Neutrophil (primary cell): Measurements from ENCODE around the gene WDR62.

Source experiments
- H3K27ac ChIP-seq: fragments of 200-600 bp; sonication (generic); 2 replicates; pipeline ENCODE4 v1.5.1; 2016; ENCODE audit warnings: mild to moderate bottlenecking, moderate library complexity
- H3K27me3 ChIP-seq: fragments of 200-600 bp; sonication (generic); 2 replicates; pipeline ENCODE4 v1.6.0; 2016; ENCODE audit warnings: mild to moderate bottlenecking
- H3K36me3 ChIP-seq: fragments of 200-600 bp; sonication (generic); 2 replicates; pipeline ENCODE4 v1.5.1; 2017
- H3K4me1 ChIP-seq, 2 experiments: fragments of 200-600 bp in 1 of 2; sonication (generic) in 1 of 2; 1 replicate in 1 of 2; 2 replicates in 1 of 2; pipeline versions ENCODE4 v1.5.1 to v1.6.1; 2013 to 2016; ENCODE audit warnings: low read depth in 1 of 2, low read length in 1 of 2, mild to moderate bottlenecking in 1 of 2, moderate library complexity in 1 of 2; ENCODE audit not compliant: control insufficient read depth in 1 of 2, insufficient read depth in 1 of 2
- H3K4me3 ChIP-seq, 2 experiments: fragments of 200-600 bp in 1 of 2; sonication (generic) in 1 of 2; 1 replicate in 1 of 2; 2 replicates in 1 of 2; pipeline ENCODE4 v1.5.1; 2013 to 2016; ENCODE audit warnings: low read depth in 1 of 2, low read length in 1 of 2, mild to moderate bottlenecking in 1 of 2, moderate library complexity in 1 of 2
- H3K9me3 ChIP-seq: fragments of 200-600 bp; sonication (generic); 2 replicates; pipeline ENCODE4 v1.5.1; 2016
- TF ChIP-seq, protein P1 (sequence below): fragments of 200-600 bp; sonication (generic); IDR thresholded peaks from 2 replicates; pipeline ENCODE4 v1.5.1; 2016; ENCODE audit warnings: antibody characterized with exemption

The WDR62 gene

DNA sequence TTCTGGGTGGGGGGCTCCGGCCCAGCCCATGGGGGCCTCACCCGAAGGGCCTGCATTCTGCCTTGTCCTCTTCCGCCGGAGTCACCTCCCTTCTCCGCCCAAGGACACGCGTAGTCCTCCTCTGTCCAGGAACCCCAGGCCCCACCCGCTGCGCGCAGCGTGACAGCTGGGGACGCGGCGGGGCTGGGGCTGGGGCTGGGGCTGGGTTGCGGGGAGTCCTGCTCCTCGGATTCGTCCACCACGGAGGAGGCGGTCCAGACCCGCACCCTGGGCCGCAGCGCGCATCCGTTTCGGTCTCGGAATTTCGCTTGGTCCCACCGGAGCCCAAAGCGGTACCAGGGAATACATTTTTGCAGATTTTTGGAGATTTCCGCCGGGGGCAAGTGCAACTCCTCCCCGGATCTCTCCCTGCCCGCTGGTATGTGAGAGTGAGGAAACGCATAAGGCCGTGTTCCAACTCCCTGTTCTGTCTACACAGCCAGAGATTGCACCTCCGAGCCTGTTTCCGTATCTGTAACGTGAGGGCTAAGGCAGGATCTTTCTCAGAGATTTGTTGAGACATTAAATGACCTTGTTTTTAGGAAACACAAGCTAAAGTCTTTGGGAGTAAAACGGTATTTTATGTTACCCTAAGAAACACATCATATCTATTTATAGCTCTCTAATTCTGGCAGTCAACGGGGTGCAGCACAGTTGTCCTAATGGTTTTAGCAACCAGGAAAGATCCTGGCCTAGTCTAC lies 97.8 kb downstream of the WDR62 start, which contains the start of gene COX7A1:
Gene COX7A1 (minus strand): TSS at position 96 of the 740 bp plus-strand sequence. CDS start 40 bp downstream, at position 56.
- H3K4me1 ChIP-seq = peaks cover 0 to 10% of the 10 kb centered on the region in 2 experiments
- no peaks in the 10 kb centered on the region for H3K9me3 ChIP-seq
- H3K27ac ChIP-seq = peak within 1 kb of the TSS; percentile 27
- H3K27me3 ChIP-seq = no peaks in the 10 kb centered on the region
- H3K4me3 ChIP-seq = no peak within 1 kb of the TSS
- H3K36me3 ChIP-seq = peaks cover 43% of the 10 kb centered on the region
- TF ChIP-seq, protein P1, sequence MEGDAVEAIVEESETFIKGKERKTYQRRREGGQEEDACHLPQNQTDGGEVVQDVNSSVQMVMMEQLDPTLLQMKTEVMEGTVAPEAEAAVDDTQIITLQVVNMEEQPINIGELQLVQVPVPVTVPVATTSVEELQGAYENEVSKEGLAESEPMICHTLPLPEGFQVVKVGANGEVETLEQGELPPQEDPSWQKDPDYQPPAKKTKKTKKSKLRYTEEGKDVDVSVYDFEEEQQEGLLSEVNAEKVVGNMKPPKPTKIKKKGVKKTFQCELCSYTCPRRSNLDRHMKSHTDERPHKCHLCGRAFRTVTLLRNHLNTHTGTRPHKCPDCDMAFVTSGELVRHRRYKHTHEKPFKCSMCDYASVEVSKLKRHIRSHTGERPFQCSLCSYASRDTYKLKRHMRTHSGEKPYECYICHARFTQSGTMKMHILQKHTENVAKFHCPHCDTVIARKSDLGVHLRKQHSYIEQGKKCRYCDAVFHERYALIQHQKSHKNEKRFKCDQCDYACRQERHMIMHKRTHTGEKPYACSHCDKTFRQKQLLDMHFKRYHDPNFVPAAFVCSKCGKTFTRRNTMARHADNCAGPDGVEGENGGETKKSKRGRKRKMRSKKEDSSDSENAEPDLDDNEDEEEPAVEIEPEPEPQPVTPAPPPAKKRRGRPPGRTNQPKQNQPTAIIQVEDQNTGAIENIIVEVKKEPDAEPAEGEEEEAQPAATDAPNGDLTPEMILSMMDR = no peak

DNA sequence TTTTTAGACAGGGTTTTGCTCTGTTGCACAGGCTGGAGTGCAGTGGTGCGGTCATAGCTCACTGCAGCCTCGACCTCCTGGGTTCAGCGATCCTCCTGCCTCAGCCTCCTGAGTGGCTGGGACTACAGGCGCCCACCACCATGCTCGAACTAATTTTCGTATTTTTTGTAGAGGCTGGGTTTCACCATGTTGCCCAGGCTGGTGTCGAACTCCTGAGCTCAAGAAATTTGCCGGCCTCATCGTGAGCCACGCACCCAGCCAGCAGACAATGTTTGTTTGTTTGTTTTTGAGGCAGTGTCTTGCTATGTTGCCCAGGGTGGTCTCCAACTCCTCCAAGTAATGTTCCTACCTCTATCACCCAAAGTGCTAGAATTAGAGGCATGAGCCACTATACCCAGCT lies 98.4 kb downstream of the WDR62 start:
- TF ChIP-seq, protein P1 = no peak
- Histone ChIP-seq H3K9me3 (no peaks in the 10 kb centered on the region), H3K36me3 (peaks cover 36% of the 10 kb centered on the region), H3K4me3 (no peak overlapping the region), H3K4me1 (peaks cover 0 to 10% of the 10 kb centered on the region in 2 experiments), H3K27ac (no peak overlapping the region), H3K27me3 (no peaks in the 10 kb centered on the region)
